Neural cell (in vitro differentiated cells): ENCODE measurements around the gene GPR17.

Source experiments
- CTCF ChIP-seq: fragments of 450-650 bp; IDR thresholded peaks from 2 replicates; pipeline ENCODE4 v1.5.1; 2014; ENCODE audit warnings: antibody characterized with exemption, mild to moderate bottlenecking, moderate library complexity; ENCODE audit not compliant: poor library complexity, severe bottlenecking
- EP300 ChIP-seq: fragments of 450-650 bp; conservative IDR thresholded peaks from 2 replicates; pipeline ENCODE4 v1.6.1; 2014; ENCODE audit warnings: antibody characterized with exemption, mild to moderate bottlenecking, moderate library complexity; ENCODE audit not compliant: poor library complexity, severe bottlenecking
- EZH2 ChIP-seq: fragments of 200-600, 300-800 bp; shearing (Covaris generic), sonication (generic); IDR thresholded peaks from 2 replicates; pipeline ENCODE4 v1.6.1; 2014; ENCODE audit warnings: antibody characterized with exemption, low read length, borderline replicate concordance, mild to moderate bottlenecking; ENCODE audit not compliant: insufficient read depth, poor library complexity, severe bottlenecking
- POLR2AphosphoS5 ChIP-seq: IDR thresholded peaks from 2 replicates; pipeline ENCODE4 v1.6.1; 2012
- RAD21 ChIP-seq: fragments of 450-650 bp; conservative IDR thresholded peaks from 2 replicates; pipeline ENCODE4 v1.6.1; 2014; ENCODE audit warnings: antibody characterized with exemption, mild to moderate bottlenecking, moderate library complexity
- REST ChIP-seq: IDR thresholded peaks from 2 replicates; pipeline ENCODE4 v1.6.1; 2012; ENCODE audit warnings: borderline replicate concordance
- SMC3 ChIP-seq: fragments of 450-650 bp; conservative IDR thresholded peaks from 2 replicates; pipeline ENCODE4 v1.6.1; 2014; ENCODE audit warnings: antibody characterized with exemption, mild to moderate bottlenecking, moderate library complexity; ENCODE audit not compliant: poor library complexity

GRCh38 chr2:127630864-127631540 lies 15.0 kb upstream of the GPR17 start:
- no peak for TF ChIP-seq CTCF
- TF ChIP-seq POLR2AphosphoS5 = no peak
- TF ChIP-seq RAD21 = no peak
- no peak for TF ChIP-seq SMC3
- no peak for TF ChIP-seq REST
- TF ChIP-seq EP300 = no peak
- TF ChIP-seq EZH2 = no peak
